8988T (cell line): ENCODE data around the gene DNAJC28.
"Not testable (repeated sequence)": the region's sequence is repeated elsewhere in the genome, so short reads cannot be mapped to it uniquely, and the experiment has no call there.

Source experiments
- DNase-seq: peaks from one replicate; pipeline ENCODE4 v3.0.0; 2011

Gene DNAJC28, protein sequence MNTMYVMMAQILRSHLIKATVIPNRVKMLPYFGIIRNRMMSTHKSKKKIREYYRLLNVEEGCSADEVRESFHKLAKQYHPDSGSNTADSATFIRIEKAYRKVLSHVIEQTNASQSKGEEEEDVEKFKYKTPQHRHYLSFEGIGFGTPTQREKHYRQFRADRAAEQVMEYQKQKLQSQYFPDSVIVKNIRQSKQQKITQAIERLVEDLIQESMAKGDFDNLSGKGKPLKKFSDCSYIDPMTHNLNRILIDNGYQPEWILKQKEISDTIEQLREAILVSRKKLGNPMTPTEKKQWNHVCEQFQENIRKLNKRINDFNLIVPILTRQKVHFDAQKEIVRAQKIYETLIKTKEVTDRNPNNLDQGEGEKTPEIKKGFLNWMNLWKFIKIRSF

GRCh38 chr21:33491373-33492102, at the start of gene DNAJC28:
TSS of gene DNAJC28 (minus strand) at chr21:33491716. CDS start at chr21:33489393, 2,323 bp downstream.
- DNase-seq = peak; percentile 61

DNA sequence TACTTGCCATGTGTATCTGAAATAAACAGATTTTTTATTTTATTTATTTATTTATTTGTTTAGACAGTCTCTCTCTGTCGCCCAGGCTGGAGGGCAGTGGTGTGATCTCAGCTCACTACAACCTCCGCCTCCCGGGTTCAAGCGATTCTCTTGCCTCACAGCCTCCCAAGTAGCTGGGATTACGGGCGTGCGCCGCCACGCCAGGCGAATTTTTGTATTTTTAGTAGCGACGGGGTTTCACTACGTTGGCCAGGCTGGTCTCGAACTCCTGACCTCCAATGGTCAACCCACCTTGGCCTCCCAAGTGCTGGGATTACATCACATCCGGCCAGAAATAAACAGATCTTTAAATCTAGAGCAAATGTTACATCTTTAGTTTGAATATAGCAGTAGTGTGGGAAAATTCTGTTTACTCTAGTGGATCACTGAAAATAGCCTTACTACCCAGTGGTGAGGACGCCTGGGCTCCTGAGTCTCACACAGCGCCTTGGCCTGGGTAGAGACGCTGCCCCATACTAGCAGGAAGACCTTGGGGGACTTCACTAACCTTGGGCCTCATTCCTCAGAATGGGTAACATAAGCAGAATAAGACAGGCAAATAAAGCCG, 49.7 kb upstream of the DNAJC28 start:
- DNase-seq = no peak

DNA sequence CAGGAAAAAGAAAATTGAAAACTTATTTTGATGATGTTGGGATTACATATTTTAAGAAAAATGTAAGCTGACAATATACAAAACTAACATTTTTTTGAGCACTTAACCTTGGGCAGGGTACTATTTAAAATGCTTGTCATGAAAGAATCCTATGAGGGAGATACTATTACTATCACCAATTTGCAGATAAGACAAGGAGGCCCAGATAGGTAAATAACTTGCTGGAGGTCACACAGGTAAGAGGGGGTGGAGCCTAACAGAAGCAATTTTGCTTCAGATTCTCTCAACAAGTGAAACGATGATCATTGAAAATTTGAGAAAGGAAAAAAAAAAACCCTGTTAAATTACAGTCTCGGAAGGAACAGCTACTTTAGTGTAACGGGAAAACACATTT, 49.2 kb upstream of the DNAJC28 start:
- DNase-seq = no peak

DNA sequence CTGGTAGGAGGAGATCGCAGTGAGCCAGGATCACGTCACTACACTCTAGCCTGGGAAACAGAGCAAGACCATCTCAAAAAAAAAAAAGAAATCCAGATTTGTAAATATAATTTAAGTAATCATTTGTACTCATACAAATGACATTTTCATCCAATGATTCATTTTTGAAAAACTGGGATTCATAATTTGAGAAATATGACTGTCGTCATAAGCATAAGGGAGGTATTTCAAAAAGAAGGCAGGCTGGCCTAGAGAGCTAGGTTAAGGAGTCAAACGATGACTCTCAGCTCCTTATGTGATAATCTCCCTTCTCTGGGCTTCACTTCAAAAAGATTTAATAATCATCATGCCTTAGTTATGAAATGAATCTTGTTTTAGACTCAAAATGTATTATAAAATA, 48.1 kb upstream of the DNAJC28 start:
- DNase-seq = no peak

- no peak for DNase-seq
These were observed 45.7 kb upstream of the DNAJC28 start for GRCh38 chr21:33537212-33537611.

DNA sequence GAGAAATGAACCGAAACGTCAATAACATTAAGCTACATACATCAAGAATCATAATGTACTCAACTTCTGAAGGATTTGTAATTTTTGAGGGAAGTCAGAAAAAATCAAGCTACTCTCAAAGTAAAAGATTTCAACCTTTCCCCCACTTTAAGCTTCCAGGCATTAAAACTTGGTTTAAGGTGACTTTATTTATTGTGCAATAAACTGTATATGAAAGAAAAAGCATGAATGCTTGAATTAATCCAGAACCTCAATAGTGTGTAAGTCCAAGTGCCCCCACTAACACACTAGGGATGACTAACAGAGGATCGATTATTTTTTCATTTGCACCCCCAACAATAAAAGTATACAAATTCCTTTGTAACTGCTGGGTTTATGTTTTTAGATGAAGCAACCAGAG, 39.5 kb upstream of the DNAJC28 start:
- no peak for DNase-seq

GRCh38 chr21:33522953-33523349, 31.4 kb upstream of the DNAJC28 start:
- no peak for DNase-seq

- DNase-seq = no peak
These were observed 30.9 kb upstream of the DNAJC28 start for GRCh38 chr21:33522297-33522952.

DNA sequence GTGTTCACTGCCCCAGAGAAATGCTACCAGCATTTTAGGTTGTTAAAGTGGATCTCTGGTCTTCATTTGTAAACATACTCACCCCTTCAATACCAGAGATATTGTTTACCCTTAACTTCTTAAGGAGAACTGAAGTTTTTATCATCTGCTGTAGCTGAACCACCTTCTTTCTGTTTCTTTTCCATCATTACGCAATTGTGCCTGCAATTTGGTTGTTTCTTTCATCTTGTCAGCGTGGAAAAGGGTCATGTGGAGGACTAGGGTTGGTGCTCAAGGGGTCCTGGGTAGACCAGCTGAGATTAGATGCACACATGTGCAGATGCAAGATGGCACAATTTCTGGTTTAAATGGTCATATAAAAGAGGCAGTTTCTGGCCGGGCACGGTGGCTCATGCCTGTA, 27.4 kb upstream of the DNAJC28 start:
- DNase-seq = no peak

- no peak for DNase-seq
These were observed 22.7 kb upstream of the DNAJC28 start for GRCh38 chr21:33514229-33514628.

DNA sequence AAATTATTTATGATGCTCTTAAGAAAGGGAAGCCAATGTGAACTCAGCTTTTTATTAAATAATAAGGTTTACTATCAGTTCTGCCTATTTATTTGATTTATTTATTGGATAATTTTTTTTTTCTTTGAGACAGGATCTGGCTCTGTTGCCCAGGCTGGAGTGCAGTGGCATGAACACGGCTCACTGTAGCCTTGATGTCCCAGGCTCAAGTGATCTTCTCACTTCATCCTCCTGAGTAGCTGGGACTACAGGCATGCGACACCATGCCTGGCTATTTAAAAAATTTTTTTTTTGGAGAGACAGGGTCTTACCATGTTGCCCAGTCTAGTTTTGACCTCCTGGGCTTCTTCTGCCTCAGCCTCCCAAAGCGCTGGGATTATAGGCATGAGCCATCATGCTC, 21.0 kb upstream of the DNAJC28 start:
- no peak for DNase-seq

DNA sequence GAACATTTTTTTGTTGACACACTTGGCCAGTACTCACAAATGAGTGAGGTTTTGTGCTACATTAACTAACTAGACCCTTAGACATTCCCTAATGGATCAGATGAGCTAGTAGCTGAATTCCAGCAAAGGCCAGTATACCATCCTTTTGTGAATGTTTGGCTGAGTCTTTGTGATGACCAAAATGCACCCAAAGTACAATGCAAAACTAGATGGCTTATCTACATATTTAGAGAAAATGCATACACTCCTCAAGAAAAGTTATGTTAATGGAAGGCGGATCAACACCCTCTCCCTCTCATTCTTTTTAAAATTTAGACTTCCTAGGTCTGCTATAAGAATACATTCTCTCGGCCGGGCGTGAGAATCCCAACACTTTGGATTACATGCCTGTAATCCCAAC, 20.1 kb upstream of the DNAJC28 start:
- DNase-seq = no peak

- DNase-seq = no peak
These were observed 19.3 kb upstream of the DNAJC28 start for GRCh38 chr21:33510826-33511225.

GRCh38 chr21:33507003-33507402, 15.5 kb upstream of the DNAJC28 start:
- DNase-seq = not testable (repeated sequence)

- no peak for DNase-seq
These were observed 14.3 kb upstream of the DNAJC28 start for GRCh38 chr21:33505833-33506232.

GRCh38 chr21:33496345-33496744, 4.8 kb upstream of the DNAJC28 start:
- DNase-seq = no peak

DNA sequence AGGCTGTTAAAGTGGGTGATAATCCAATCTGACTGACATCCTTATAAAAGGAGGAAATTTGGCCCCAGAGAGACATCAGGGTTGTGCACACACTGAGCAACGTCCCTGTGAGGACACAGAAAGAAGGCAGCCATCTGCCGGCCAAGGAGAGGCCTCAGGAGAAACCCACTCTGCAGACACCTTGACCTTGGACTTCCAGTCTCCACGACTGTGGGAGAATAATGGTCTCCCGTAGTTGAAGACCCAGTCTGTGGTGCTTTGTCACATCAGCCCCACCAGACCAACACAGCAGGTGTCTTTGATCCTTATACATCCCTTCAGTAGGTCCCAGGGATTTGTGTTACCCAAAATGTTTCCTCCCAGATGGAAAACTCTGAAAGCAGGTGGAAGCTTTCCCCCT, 4.2 kb upstream of the DNAJC28 start:
- no peak for DNase-seq

GRCh38 chr21:33493756-33494155, 2.2 kb upstream of the DNAJC28 start:
- DNase-seq = no peak

DNA sequence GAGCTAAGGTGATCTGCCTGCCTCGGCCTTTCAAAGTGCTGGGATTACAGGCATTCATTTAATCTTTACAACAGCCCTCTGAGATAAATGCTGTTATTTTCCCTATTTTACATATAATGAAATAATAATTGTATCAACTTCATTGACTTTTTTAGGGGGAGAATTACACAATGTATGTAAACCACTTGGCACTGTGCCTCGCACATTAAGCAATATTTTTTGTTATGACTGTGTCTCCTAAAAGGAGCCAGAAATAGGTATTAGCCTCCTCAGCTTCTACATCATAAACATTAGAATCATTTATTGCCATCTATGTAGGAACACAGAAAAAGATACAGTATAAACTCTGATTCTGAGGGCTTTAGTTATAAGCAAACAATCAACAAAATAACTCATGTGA, 1.1 kb upstream of the DNAJC28 start:
- DNase-seq = no peak

GRCh38 chr21:33490991-33491372, 534 bp downstream of the DNAJC28 start:
- DNase-seq = no peak

GRCh38 chr21:33488936-33489335, 2.6 kb downstream of the DNAJC28 start:
- DNase-seq = no peak

DNA sequence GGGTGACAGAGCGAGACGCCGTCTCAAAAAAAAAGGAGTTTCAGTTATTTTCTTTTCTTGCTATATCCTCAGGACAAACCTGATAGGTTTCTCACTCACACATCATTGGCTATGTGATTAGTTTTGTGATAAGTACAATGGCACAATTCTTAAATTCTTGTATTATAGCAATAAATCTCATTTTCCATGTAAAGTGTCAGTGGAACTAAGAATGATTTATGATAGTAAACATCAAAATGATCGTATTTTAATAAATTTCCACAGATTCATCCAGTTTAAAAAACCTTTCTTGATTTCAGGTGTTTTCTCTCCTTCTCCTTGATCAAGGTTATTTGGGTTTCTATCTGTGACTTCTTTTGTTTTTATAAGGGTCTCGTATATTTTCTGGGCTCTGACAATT, 3.5 kb downstream of the DNAJC28 start:
- no peak for DNase-seq

- no peak for DNase-seq
These were observed 10.1 kb downstream of the DNAJC28 start for GRCh38 chr21:33481314-33481943.
